Right lung (tissue), 5 donors: ENCODE measurements around the gene ATG7. TPM values are rescaled to one million over a fixed set of nuclear protein-coding genes. Genes with fewer than 3 reads are reported as not detected.
"Not testable (repeated sequence)": the region's sequence is repeated elsewhere in the genome, so short reads cannot be mapped to it uniquely, and the experiment has no call there.

Experiments used
- DNase-seq, 2 donors: peaks; one replicate each; pipeline ENCODE4 v3.0.0-alpha.2; 2013
- polyA plus RNA-seq, 5 donors: library from polyadenylated mRNA; unstranded; fragments of 120-200 nt; gene quantifications; one replicate each; pipeline versions ENCODE4 v1.2.1 to v1.2.3, GENCODE V29; 2013; ENCODE audit warnings: inconsistent platforms in 1 of 5, low replicate concordance in 1 of 5; ENCODE audit not compliant: insufficient read length in 5 of 5, insufficient read depth in 1 of 5

Gene ATG7
- polyA plus RNA-seq, 5 donors = 20.5 to 30.7 (median 27.1) TPM

DNA sequence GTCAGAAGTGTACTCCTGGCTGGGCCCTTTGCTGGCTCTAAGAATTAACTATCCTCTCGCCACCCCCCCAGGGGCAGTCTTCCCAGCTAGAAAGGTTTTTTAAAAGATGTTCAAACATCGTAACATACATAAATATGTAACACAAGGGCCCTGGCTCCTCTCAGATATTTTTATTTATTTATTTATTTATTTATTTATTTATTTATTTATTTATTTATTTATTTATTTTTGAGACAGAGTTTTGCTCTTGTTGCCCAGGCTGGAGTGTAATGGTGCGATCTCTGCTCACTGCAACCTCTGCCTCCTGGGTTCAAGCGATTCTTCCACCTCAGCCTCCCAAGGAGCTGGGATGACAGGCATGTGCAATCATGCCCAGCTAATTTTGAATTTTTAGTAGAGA lies 190.5 kb downstream of the ATG7 start:
- not testable (repeated sequence) for DNase-seq

DNA sequence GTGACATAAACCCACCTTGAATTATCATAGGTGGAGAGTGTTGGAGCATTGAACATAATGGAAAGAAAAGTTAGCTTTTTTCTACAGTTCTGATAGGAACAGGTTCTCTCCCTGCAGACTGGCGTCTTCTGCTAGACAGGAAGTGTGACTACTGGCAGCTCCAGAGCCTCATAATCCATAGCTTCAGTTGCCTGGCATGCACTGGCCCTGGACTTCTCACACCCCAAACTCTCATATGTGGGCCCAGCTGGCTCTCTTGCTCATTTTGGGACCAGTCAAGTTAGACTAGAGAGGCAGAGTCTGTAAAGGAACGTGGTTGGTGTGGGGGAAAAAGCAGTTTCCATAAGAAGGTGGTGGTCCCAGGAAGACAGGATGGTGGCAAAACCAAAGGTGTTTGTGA lies 191.4 kb downstream of the ATG7 start:
- DNase-seq = no peak

GRCh38 chr3:11464356-11464755 lies 192.2 kb downstream of the ATG7 start:
- DNase-seq = no peak

GRCh38 chr3:11465744-11466616 lies 193.8 kb downstream of the ATG7 start:
- DNase-seq = no peak

DNA sequence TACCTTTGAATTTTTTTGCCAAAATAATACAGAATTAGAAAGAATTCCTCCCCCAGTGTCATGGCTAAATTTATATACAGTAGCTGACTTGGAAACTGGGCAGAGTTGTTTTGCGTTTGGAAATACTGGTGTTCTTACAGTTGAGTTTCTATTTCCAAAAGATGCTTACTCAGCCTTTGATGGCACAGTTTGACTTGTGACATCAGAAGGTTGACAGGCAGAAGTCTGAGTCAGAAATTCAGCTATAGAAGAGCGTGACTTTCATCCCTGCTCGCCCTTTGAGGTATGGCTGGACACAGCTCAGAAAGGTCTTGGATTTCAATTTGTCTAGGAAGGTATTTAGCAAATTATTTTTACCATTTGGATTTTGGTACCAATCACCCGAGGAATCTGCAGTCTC lies 195.7 kb downstream of the ATG7 start:
- no peak for DNase-seq

DNA sequence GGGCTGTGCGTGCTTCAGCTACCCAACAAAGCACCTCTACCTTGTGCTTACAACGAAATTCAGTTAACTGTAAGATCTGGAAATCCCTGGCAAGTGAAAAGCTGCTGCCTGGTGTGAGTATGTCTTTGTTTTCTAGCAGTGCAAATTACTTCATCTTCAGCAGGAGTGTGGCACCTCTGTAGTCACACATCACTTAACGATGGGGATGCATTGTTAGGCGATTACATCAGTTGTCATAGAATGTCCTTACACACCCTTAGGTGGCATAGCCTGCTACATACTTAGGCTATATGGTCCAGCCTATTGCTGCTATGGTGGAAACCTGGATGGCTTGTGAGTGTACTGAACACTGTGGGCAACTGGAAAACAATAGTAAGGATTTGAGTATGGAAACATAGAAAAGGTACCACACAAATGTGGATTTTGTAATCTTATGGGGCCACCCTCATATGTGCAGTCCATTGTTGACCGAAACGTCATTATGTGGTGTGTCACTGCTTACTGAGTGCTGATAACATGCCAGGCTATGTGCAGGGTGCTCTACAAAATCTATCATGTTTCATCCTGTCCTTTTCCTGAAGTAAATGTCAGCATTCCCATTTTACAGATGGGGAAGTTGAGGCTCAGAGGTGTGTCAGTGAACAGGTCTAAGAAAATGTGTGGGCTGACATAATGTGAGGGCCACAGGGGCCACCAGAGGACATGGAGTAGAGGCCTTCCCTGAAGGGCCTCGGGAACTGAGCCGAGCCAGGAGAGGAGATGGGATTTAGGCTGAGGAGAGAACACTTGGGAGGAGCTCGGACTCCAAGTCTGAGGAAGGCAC lies 198.0 kb downstream of the ATG7 start:
- DNase-seq = no peak

DNA sequence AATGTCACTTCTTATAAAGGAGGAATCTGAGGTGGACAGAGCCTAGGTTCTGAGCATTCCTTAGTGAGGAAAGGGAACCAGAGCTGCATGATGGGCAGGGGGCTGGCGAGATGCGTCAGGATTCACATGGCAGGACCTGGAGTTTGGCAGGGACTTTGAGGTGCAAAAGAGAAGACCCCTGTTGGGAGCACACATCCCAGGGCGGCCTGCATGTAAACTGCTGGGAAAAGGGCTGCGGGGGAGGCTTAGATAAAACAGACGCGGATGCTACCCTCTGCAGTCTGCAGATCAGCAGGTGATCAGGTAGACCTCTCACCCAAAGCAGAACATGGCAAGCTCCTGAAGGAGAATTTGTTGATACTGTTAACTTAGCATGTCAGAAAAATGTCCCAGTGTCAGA lies 203.1 kb downstream of the ATG7 start:
- DNase-seq = no peak

DNA sequence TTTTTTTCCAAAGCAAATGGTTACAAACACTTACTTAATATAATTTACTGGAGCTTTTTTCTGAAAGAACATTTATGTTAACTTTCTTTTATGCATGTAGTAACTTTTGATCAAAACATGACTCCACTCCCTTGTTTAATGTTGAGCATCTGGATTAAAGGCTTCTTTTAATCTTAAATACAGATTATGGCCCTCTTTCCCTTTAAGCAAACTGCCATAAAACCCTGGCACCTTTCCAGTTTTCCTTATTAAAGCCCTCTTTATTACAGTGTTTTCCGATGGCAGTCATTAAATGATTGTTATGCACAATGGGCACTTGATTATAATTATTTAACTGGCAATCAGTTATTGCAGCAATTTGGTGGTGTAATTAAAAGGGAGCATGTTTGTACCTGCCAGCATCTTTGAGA lies 204.5 kb downstream of the ATG7 start:
- no peak for DNase-seq

DNA sequence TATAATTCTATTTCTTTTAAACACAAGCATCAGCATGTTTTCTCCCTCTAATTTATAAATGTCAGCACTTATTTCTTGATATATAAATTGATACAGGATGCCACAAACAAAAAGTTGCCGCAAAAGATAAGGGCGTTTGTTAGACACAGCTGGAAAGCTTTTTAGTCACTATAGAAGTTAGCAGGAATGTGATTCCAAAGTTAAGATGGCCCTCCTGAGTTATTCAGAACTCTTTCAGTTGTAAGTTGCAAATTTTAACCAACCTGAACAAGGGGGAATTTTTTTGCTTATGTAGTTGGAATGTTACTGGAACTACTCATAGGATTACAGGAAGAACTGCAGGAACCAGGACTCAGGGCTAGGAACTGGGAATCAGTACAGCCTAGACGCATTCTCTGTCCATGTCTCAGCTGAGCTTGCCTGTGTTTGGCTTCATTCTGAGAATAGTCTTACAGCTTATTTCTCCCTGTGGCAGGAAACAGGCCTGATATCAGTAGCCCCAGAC lies 205.3 kb downstream of the ATG7 start:
- DNase-seq = no peak

- DNase-seq = no peak
Measured at GRCh38 chr3:11478167-11478566, 206.0 kb downstream of the ATG7 start.

DNA sequence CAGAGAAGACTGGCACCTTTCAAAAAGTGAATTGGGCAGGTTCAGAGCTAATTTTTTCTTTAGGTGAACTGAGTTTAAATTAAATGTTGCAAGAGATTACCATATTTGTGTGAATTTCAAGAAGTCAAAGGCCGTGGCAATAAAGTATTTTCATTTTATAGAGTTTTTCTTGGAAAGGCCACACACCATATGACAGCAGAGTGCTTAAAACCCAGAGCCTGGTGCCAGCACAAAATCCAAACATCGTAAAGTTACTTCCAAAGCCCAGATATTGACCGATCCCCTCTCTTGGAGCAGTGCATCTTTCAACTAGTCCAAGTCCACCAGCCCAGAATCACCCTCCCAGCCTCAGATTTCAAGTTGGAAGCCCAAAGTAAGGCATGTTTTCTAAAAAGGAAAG lies 207.0 kb downstream of the ATG7 start:
- DNase-seq = no peak

GRCh38 chr3:11480663-11481298 lies 208.6 kb downstream of the ATG7 start:
- DNase-seq = no peak

DNA sequence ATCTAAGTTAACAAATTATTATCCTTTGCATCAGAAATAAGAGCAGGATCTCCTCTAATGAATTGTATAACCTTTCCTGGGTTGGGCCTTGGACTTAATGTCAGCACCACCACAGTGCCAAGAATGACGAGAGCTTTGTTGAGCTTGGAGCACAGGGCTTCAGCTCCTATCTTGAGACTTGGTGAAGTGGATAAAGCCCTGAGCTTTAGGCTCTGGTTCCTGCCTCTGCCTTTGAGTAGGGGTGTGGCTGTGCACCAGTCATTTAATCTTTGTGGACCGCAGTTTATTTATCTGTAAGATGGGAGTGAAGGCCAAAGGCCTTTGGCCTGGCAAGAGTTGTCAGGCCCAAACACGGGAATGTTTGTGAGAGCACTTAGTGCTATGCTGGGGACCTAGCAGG lies 209.4 kb downstream of the ATG7 start:
- no peak for DNase-seq

DNA sequence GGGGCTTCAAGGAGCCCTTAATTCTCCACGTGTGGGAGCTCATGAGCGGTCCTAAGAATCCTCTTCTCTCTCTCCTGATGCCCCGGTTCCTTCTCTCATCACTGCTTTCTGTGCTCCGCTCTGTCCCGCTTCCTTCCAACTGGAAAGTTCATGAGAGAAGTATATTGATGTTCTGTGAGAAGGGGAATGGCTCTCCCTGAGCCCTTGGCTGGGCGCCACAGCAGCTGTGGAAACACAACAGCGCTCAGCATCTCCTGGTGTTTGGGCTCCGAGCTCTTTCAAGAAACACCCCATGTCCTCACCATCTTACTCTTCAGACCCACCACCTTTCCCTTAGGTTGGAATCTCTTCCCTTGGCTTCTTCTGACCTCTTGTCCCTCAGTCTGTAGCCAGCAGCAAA lies 209.8 kb downstream of the ATG7 start:
- DNase-seq = peak; percentile 71 to 76

- DNase-seq = not testable (repeated sequence)
Measured at GRCh38 chr3:11488356-11488755, 216.2 kb downstream of the ATG7 start.

GRCh38 chr3:11494131-11494916 lies 222.1 kb downstream of the ATG7 start:
- no peak for DNase-seq

- no peak for DNase-seq
Measured at GRCh38 chr3:11495948-11496557, 223.9 kb downstream of the ATG7 start.

GRCh38 chr3:11498177-11498576 lies 226.0 kb downstream of the ATG7 start:
- DNase-seq = no peak

DNA sequence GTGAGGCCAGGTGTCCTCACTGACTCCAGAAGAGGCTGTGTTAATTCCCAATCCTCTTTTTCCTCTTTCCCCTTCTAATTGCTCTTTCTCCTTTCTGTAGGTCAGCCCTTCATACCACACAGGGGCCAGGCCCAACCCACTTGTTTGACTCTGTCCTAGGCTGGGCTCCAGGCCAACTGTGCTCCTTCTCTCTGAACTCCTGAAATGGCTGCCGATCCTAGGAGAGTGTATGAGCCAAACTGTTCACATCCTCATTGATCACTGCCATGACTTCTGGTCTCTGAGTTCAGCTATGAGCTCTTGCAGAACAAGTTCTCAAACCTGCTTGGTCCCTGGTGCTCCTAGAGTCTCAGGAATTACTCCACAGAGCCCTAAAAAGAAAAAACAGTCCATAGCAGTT lies 226.4 kb downstream of the ATG7 start:
- no peak for DNase-seq

GRCh38 chr3:11499144-11499543 lies 226.9 kb downstream of the ATG7 start:
- no peak for DNase-seq

GRCh38 chr3:11502413-11502812 lies 230.2 kb downstream of the ATG7 start:
- not testable (repeated sequence) for DNase-seq
